ENCODE results near the gene TEX261.

TEX261 gene

DNA sequence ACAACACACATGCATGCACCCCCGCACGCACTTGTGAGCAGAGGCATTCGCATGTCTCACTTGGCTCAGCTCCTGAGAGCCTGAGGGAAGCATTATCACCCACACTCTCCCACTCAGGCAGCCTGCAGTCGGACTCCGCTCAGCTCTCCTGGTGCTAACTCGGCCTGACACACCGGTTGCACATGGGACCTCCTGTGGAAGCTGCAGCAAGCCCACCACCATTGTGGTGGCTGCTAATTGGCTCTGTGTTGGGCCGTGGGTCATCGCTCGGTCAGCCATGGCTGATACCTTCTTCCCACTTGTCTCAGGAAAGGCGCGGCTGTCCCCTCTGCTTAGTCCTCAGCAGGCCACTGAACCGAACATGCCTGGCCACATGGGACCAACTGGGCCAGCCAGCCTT lies 13.7 kb upstream of the TEX261 start:
- TF ChIP-seq, protein P1, sequence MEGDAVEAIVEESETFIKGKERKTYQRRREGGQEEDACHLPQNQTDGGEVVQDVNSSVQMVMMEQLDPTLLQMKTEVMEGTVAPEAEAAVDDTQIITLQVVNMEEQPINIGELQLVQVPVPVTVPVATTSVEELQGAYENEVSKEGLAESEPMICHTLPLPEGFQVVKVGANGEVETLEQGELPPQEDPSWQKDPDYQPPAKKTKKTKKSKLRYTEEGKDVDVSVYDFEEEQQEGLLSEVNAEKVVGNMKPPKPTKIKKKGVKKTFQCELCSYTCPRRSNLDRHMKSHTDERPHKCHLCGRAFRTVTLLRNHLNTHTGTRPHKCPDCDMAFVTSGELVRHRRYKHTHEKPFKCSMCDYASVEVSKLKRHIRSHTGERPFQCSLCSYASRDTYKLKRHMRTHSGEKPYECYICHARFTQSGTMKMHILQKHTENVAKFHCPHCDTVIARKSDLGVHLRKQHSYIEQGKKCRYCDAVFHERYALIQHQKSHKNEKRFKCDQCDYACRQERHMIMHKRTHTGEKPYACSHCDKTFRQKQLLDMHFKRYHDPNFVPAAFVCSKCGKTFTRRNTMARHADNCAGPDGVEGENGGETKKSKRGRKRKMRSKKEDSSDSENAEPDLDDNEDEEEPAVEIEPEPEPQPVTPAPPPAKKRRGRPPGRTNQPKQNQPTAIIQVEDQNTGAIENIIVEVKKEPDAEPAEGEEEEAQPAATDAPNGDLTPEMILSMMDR (IDR thresholded peaks at IDR 0.05; ENCODE audit: extremely low read depth, insufficient read depth, missing control alignments): no peak
- no peak for DNase-seq (ENCODE audit: low spot score)
- in situ Hi-C loops (cut with MboI; ENCODE audit: low pct_unique_long_range_greater_than_20kb, low sequenced_read_pairs, unreplicated experiment): no loop called here

DNA sequence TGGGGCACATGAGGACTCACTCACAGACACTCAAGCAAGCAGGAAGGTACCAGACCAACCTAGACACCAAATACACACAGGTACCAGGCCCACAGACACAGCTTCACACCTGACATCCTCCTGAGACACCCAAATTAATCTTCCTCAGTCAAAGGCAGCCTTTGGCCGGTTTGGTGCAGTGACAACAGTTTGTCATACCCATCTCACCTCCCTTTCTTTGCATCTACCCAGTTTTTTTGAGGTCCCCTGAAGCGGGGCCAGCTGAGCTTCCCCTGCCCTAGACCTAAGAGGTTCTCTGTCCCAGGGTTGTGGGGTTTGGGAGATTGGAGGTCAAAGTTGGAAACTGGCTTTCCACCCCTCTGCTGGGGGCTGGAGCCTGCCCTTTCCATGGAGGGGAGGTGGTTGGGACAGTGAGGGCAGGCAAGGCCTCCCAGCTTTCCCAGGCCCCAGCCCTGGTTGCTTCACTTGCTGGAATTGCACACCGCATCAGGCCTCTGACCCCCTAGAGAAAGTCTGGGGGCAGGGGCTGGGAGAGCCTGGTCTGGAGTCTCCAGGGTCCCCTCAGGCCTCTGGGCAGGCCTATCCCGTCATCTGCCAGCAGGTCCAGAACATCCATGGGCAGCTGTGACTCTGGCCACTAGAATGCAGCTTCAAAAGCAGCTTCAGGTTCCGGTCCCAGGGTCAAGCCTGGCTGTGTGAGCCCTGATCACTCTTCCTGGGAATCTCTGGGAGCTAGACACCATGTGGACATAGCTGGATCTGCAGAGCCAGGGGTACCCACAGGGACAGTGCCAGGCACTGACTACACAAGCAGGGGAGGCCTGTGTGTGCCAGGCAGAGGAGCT lies 12.5 kb upstream of the TEX261 start:
- DNase-seq (ENCODE audit: low spot score): peak; percentile 6
- in situ Hi-C loops (cut with MboI; ENCODE audit: low pct_unique_long_range_greater_than_20kb, low sequenced_read_pairs, unreplicated experiment): no loop called here
- TF ChIP-seq, protein P1 (IDR thresholded peaks at IDR 0.05; ENCODE audit: extremely low read depth, insufficient read depth, missing control alignments): no peak

DNA sequence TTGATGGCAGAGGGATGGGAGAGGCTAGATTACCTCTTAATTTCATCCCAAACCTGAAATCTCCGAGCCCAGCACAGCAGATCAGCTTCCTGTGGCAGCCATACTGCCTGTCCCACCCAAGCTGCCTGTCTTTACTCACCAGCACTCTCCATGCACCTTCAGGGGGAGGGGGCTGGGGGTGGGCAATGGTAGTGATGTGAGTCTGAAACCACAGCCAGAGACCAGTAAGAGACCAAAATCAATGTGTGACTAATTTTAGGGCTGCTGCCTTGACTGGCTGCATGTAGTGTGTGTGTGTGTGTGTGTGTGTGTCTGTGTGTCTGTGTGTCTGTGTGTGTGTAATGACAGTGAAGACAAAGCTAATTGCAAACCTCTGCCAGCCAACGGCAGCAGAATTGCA lies 11.7 kb upstream of the TEX261 start:
- peak; percentile 6 for DNase-seq (ENCODE audit: low spot score)
- TF ChIP-seq, protein P1 (IDR thresholded peaks at IDR 0.05; ENCODE audit: extremely low read depth, insufficient read depth, missing control alignments): no peak
- in situ Hi-C loops (cut with MboI; ENCODE audit: low pct_unique_long_range_greater_than_20kb, low sequenced_read_pairs, unreplicated experiment): no loop called here

DNA sequence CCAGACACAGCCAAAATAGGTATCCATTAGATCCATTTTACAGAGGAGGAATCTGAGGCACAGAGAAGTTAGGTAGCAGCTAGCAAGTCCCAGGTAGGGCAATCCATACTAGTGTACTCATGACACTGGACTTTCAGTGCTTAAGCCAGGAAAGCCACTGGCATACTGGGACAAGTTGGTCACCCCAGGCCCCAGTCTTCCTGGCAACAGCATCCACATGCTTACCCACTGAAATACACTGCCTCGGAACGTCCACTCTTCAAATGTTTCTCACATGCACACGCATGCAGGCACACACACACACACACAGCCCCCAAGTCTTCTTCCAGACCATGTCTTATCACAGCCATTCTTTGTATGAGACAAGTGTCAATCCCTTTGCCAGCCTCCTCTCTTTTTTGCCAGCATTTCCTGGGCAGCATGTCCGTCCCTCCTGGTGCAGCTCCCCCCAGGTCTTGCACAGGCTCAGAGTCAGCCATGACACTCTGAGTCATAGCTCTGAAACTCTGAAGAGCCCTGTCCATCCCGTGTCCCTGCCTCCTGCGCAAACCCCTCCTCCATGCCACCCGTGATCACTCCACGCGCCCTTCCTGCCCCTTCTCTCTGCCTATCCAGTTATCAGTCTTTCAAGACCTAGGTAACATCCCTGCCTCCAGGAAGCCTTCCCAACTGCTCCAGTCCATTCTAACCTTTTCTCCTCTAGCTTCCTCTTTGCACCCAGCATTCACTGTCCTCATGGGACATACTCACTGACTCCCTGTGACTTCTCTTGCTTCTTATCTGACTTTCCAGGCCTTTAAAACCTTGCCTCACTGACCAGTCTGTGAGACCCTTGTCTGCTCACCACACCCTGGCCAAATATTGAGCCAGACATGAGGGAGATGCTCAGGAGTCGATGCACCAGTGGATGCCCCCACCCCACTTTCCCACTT lies 10.9 kb upstream of the TEX261 start:
- TF ChIP-seq, protein P1 (IDR thresholded peaks at IDR 0.05; ENCODE audit: extremely low read depth, insufficient read depth, missing control alignments): no peak
- in situ Hi-C loops (cut with MboI; ENCODE audit: low pct_unique_long_range_greater_than_20kb, low sequenced_read_pairs, unreplicated experiment): no loop called here
- no peak for DNase-seq (ENCODE audit: low spot score)

DNA sequence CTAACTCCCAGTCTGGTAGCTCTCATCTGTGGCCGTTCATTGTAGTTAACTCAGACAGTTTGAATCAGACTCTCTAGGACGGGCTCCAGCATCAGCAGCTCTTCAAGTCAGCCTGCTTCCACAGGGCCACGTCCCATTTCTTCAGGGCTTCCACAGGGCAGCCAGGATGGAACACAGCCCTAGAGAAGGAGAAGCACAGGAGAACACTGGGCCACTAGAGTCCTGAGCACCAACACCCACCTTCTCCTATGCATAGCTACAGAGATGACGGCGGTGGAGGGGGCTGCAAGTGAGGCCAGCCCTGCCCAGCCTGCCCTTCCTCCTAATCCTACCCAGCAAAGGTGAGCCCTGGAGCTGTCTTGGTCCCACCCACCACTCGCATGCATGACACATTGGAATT lies 10.2 kb upstream of the TEX261 start:
- TF ChIP-seq, protein P1 (IDR thresholded peaks at IDR 0.05; ENCODE audit: extremely low read depth, insufficient read depth, missing control alignments): no peak
- no peak for DNase-seq (ENCODE audit: low spot score)
- in situ Hi-C loops (cut with MboI; ENCODE audit: low pct_unique_long_range_greater_than_20kb, low sequenced_read_pairs, unreplicated experiment): no loop called here

DNA sequence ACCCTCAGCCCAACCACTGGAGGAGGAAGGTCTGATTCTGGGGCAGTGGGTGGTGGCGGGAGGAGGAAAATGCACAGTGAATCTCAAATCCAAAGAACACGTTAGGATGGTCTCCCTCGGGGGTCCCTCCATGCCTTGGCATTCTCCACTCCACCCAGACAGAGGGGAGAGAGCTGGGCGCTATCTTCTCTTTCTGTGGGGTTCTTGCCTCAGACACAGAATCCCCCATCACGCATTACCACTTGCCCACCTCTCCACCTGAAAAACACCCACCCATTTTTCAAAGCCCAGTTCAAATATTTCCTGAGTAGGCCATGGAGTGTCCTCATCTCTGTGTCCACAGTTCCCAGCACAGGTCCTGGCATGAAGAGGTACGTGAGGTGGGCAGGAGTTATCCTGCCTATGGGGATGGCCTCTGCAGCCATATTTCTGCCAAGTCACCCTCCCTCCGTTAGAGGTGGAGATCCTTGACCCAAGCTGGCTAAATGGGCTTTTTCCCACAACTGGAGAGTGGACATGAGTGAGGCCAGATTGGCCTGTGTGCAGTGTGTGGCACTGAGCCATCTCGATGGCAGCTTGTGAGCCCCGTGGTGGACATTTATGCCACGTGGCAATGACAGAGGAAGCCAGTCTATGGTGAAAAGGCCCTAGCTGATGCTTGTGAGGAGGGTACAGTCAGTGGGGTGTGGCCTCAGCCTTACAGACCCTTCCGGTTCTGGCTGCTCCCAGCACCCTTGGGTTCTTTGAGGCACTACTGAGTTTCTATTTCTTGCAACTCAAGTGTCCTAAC lies 9.5 kb upstream of the TEX261 start:
- no peak for DNase-seq (ENCODE audit: low spot score)
- in situ Hi-C loops (cut with MboI; ENCODE audit: low pct_unique_long_range_greater_than_20kb, low sequenced_read_pairs, unreplicated experiment): no loop called here
- TF ChIP-seq, protein P1 (IDR thresholded peaks at IDR 0.05; ENCODE audit: extremely low read depth, insufficient read depth, missing control alignments): no peak

Data from GM13977 (cell line).